GM18508 (cell line): Measurements from ENCODE around the gene SLC66A3.

Source experiments
- ATAC-seq: cut with Tn5 transposase; IDR thresholded peaks from one replicate; pipeline ENCODE4 v1.9.1; 2021; ENCODE audit warnings: moderate number of reproducible peaks; ENCODE audit not compliant: insufficient read depth, unreplicated experiment

SLC66A3 gene

DNA sequence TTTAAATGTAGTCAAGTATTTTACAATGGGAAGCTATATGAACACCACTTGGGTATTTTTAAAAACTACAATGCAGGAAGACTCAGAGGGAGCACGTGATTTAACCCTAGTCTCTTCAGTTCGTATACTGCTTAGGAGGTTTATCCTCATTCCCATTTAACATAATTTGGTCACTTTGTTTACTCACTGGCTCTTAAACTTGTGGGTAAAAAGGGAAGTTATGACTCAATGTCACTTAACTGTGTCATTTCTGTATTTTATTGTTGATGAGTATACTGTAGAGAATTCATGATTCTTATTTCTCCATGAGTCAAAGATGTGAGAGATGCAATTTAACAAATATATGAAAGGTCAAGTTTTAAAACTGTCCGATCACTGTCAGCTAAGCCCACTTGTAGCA, 48.2 kb downstream of the SLC66A3 start:
- ATAC-seq, result no peak

DNA sequence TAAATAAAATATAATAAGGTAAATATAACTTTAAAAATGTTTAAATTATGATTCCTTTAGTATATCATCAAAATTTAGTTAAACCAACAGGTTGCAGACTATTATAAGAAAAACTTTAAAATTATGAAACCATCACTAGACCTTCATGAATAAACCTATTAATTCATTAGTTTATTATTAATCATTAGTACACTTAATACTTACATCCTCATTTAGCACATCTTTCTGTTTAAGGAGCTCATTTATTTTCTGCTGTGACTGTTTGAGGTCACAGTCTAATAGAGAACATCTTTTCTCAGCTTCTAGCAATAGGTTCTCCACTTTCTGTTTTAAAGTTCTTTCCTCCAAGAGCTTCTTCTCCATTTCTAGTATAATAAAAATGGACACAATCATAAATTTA, 52.8 kb downstream of the SLC66A3 start:
- no peak for ATAC-seq

DNA sequence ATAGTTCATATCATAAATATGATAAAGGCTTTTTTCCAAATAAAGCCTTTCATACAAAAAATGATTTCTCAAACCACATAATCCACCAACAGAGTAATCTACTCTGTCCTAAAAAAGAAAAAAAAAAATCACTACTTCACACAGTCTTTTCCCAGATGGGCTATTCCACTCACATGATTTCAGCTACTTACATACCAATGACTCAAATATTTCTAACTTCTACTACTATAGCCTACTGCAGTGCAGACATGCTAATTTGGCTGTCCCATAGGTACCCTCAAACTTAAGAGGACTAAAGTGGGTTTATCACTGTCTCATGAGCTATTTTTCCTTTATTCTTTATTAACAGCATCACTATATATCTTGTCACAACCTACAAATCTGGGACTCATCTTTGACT, 57.4 kb downstream of the SLC66A3 start:
- ATAC-seq, result no peak

DNA sequence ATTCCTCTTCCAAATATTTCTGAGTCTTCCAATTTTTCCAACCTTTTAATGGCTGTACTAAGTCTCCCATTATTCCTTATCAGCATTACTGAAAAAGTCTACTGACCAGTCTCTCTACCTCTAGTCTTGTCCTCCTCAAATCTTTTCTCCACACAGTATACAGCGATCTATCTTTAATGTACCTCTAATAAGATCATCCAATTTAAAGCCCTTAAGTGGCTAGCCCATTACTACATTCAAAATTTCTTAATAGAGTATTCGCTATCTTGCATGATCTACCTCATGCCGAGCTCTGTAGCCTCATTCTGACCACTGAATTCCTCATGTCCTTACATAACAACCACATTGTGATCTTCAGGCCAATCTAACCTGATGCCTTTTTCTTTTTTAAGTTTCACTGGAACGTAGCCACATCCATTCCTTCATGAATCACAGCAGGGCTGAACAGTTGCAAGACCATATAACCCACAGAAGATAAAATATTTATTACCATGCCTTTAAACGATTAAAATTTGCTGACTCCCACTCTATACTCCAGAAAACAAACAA, 57.9 kb downstream of the SLC66A3 start:
- no peak for ATAC-seq

DNA sequence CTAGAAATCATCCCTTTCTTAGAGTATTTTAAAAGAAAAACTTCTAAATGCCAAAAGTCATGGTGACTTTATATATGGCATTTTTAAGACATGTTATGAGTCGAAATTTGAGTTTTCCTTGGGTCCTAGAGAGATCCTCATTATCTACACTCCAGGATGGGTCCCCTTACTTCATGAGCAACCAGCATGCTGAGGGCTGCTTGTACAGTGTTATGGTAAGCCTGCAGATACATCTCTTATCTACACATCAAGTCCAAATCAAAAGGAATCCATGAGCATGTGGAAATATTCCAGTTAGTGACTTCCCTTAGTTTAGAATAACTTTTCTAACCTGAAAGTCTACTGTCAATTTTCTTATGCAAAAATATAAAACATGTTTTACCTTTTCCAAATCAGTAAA, 58.7 kb downstream of the SLC66A3 start:
- no peak for ATAC-seq

DNA sequence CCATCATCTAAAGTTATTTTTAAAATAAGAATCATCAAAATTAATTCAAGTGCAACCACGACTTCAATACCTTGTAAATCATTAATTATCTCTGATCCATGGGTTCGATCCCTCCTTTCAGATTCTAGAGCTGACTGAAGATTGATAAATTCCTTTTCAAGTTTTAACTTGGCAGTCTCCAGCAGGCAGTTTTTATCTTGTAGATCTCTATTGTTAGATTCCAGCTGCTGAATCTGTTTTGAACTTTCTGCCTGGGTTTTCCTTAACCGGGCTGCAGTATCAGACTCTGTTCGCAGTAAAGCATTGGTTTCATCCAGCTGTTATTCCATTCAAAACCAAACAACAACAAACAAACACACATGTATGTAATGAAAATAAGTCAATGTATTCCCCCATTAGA, 59.5 kb downstream of the SLC66A3 start:
- no peak for ATAC-seq

DNA sequence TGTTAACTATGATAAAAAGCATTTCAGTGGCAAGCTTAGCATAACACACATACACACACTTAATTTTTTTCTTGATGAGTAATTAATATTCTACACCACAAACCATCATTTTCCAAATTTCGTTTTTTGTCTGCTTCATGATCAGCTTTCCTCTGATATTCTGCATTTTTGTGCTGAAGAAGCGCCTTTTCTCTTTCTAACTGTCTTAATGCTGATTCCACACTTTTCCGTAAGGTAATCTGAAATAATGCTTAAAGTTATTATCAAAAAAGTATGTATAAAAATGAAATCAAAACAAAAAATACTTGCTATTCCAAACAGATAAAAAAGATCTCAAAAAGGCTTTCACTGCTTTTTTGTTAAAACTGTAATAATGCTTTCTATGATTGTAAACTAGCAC, 60.1 kb downstream of the SLC66A3 start:
- no peak for ATAC-seq

DNA sequence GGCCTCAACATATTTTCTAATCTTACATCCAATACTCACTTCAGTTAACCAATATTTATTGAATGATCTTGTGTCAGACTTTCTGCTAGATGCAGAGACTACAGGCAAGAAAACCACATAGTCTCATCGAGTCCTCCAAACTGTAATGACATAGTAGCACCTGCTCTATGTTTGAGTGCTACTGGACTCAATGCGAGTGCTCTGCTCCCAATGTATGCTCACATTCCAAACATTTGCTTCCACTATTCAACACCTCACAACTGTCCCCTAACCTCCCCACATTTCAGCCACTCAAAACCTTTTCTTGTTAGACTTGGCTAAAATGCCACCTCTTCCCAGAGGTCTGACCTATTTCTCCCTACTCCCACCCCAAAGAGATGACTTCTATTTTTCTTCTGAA, 65.2 kb downstream of the SLC66A3 start:
- no peak for ATAC-seq

DNA sequence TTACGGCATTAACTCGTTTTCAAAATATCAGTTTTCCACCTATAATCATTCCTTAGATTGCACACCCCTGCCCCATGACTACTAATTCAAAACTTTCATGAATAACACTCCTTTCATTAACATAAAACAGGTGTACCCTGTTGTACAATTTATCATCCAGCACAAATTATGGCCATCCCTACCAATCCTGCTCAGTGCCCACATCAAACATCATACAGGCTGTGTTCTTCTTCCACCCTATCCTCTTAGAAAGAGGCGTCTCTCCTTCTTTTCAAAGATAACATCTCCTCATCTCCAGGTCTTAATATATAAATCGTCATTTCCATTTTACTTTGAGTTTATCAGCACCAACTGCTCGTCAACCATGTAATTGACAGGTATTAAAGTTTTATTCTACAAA, 67.6 kb downstream of the SLC66A3 start:
- no peak for ATAC-seq

DNA sequence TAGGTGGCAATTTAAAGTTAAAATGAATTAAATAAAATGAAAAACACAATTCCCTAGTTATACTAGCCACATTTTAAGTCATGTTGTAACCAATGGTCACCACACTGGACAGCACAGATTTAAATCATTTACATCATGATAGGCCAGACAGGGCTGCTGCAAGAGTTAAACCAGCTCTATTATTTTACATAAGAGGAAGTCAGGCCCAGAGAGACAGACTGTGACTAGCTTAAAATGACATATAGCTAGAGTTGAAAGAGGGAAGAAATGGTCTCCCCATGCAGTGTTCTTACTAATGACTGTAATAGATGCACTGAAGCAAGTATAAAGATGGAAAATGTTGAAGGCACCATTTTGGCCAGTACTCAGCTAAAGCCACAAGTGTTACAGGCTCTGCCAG, 69.6 kb downstream of the SLC66A3 start:
- ATAC-seq, result no peak

DNA sequence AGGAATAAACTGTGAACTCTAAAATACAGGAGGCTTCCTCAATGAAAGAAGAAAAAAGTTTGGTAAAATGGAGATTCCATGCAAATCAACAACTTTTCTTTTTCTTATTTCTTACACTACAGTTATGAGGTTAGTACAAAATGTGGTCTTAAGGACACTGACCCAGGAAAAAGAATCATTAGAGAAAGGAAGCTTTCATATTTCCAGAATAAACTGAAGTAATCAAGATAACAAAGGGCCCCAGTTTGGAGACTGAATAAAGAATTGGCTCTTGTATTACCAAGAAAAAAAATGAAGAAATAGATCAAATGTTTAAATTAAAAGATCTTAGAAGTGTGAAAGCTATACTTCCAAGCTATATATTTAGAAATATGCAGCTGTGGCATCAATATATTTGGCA, 72.3 kb downstream of the SLC66A3 start:
- no peak for ATAC-seq
